Measurements from ENCODE around the gene ZNF365.

ZNF365 gene

DNA sequence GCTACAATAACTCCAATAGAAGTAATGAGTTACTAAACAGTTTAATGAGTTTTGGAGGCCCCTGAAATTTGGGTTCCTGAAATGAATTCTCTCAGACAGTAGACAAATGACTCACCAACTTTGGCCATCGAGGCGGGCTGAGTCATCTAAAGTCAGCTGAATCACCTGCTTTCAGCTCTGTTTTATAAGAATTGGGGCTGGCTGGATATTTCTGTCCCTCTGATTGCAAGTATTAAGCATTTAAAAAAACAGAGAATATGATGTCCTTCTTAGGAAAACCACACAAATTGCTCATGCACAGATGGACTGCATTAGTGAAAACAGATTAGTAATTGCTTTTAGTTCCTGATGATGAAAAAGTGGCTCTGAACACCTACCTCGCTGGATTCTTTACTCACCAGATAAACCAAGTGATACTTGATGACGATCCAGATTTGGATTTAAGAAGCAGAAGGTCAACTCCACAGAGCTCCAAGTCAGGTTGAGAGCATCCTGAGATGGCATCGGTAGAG is 59.1 kb downstream of the ZNF365 start:
- Histone ChIP-seq H3K36me3 (ENCODE audit: insufficient read depth) (no peaks in the 10 kb centered on the region), H3K4me2 (peak overlapping the region; percentile 18; the same call in 1 of the 2 replicates), H2AFZ (ENCODE audit: low read depth) (no peak overlapping the region), H3K9ac (no peak overlapping the region), H3K4me3 (IDR thresholded peaks at IDR 0.05; ENCODE audit: insufficient read depth, low read depth, low read length) (no peak overlapping the region), H3K79me2 (ENCODE audit: insufficient read depth, low read depth) (no peaks in the 10 kb centered on the region), H3K27me3 (ENCODE audit: insufficient read depth, low read depth) (no peaks in the 10 kb centered on the region), H3K27ac (peak overlapping the region; percentile 10; the same call in 1 of the 2 replicates), H4K20me1 (ENCODE audit: insufficient read depth) (no peaks in the 10 kb centered on the region), H3K4me1 (ENCODE audit: low read depth, poor library complexity, severe bottlenecking) (peaks cover 21% of the 10 kb centered on the region)
- TF ChIP-seq, protein P1, sequence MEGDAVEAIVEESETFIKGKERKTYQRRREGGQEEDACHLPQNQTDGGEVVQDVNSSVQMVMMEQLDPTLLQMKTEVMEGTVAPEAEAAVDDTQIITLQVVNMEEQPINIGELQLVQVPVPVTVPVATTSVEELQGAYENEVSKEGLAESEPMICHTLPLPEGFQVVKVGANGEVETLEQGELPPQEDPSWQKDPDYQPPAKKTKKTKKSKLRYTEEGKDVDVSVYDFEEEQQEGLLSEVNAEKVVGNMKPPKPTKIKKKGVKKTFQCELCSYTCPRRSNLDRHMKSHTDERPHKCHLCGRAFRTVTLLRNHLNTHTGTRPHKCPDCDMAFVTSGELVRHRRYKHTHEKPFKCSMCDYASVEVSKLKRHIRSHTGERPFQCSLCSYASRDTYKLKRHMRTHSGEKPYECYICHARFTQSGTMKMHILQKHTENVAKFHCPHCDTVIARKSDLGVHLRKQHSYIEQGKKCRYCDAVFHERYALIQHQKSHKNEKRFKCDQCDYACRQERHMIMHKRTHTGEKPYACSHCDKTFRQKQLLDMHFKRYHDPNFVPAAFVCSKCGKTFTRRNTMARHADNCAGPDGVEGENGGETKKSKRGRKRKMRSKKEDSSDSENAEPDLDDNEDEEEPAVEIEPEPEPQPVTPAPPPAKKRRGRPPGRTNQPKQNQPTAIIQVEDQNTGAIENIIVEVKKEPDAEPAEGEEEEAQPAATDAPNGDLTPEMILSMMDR (conservative IDR thresholded peaks at IDR 0.05; ENCODE audit: low read depth, low read length) = no peak

DNA sequence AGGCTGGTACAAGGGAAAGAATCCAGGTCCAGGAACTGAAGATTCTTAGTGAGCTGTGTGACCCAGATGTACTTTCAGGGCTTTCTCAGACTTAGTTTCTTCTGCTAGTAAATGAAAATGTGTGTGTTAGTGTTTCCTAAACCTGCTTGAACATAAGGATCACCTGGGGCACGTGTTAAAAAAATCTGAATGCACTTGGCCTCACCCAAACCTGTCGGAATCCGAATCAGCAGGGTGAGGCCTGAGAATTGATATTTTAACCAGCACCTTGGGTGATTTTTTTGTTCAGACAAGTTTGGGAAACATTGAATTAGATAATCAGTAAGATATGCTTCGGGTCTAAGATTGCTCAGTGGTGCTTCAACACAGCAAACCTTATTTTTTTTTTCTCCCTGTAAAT is 59.7 kb downstream of the ZNF365 start:
- H4K20me1 ChIP-seq (ENCODE audit: insufficient read depth) = no peaks in the 10 kb centered on the region
- H3K27me3 ChIP-seq (ENCODE audit: insufficient read depth, low read depth) = no peaks in the 10 kb centered on the region
- no peaks in the 10 kb centered on the region for H3K36me3 ChIP-seq (ENCODE audit: insufficient read depth)
- no peak overlapping the region; the same call in 1 of the 2 replicates for H3K27ac ChIP-seq
- H2AFZ ChIP-seq (ENCODE audit: low read depth) = no peak overlapping the region
- TF ChIP-seq, protein P1 (conservative IDR thresholded peaks at IDR 0.05; ENCODE audit: low read depth, low read length) = no peak
- no peak overlapping the region for H3K9ac ChIP-seq
- H3K4me1 ChIP-seq (ENCODE audit: low read depth, poor library complexity, severe bottlenecking) = peaks cover 21% of the 10 kb centered on the region
- no peak overlapping the region; the same call in 1 of the 2 replicates for H3K4me2 ChIP-seq
- H3K4me3 ChIP-seq (IDR thresholded peaks at IDR 0.05; ENCODE audit: insufficient read depth, low read depth, low read length) = no peak overlapping the region
- H3K79me2 ChIP-seq (ENCODE audit: insufficient read depth, low read depth) = no peaks in the 10 kb centered on the region

DNA sequence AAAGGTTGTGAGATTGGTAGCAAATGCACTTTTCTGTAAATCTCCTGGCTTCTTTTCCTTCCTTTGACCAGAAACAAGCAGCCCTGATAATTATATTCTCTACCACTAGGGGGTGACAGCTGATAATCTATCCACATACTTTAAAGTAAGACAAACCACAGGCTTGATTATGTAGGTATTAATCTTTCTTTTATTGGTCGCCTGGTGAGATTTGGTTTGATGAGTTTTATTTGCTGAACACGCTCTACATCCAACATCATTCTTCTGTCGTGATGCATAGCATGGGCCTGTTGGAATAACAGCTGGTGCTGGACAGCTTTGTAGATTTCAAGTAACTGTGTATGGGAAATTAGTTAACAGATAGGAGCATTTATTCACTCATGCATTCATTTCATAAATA is 63.5 kb downstream of the ZNF365 start:
- Histone ChIP-seq H3K4me3 (IDR thresholded peaks at IDR 0.05; ENCODE audit: insufficient read depth, low read depth, low read length) (no peak overlapping the region), H3K27me3 (ENCODE audit: insufficient read depth, low read depth) (no peaks in the 10 kb centered on the region), H3K4me2 (no peak overlapping the region), H3K36me3 (ENCODE audit: insufficient read depth) (no peaks in the 10 kb centered on the region), H3K4me1 (ENCODE audit: low read depth, poor library complexity, severe bottlenecking) (peaks cover 16% of the 10 kb centered on the region), H3K9ac (no peak overlapping the region), H3K27ac (no peak overlapping the region), H2AFZ (ENCODE audit: low read depth) (no peak overlapping the region), H3K79me2 (ENCODE audit: insufficient read depth, low read depth) (no peaks in the 10 kb centered on the region), H4K20me1 (ENCODE audit: insufficient read depth) (no peaks in the 10 kb centered on the region)
- TF ChIP-seq, protein P1 (conservative IDR thresholded peaks at IDR 0.05; ENCODE audit: low read depth, low read length) = peak; percentile 93

DNA sequence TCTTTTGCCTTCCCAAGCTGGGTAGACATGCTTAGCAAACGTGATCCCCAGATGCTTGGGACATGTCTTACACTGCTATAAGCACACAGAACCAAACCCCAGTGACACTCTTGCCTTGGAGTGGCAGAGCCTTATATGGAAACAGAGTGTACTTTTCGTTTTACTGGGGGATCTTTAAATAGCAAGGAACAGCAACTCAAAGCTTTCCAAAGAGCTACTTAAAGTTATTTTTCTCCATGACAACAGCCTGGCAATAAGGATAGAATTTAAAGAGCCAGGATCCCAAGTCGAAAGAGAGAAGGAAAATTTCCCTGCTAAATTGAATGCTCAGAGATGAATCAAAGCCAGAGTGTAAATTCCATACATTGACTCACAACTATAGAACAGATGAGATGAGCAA is 67.8 kb downstream of the ZNF365 start:
- Histone ChIP-seq H3K36me3 (ENCODE audit: insufficient read depth) (no peaks in the 10 kb centered on the region), H3K27ac (no peak overlapping the region), H3K9ac (no peak overlapping the region), H3K27me3 (ENCODE audit: insufficient read depth, low read depth) (no peaks in the 10 kb centered on the region), H3K4me1 (ENCODE audit: low read depth, poor library complexity, severe bottlenecking) (no peaks in the 10 kb centered on the region), H3K79me2 (ENCODE audit: insufficient read depth, low read depth) (no peaks in the 10 kb centered on the region), H4K20me1 (ENCODE audit: insufficient read depth) (no peaks in the 10 kb centered on the region), H3K4me3 (IDR thresholded peaks at IDR 0.05; ENCODE audit: insufficient read depth, low read depth, low read length) (no peak overlapping the region), H3K4me2 (no peak overlapping the region), H2AFZ (ENCODE audit: low read depth) (no peak overlapping the region)
- TF ChIP-seq, protein P1 (conservative IDR thresholded peaks at IDR 0.05; ENCODE audit: low read depth, low read length) = no peak

Data from KMS-11 (cell line).